Measurements from ENCODE around the gene ANKRD60.
A peak's percentile ranks its signal among the peaks of the same experiment; 100 is the strongest.

Gene ANKRD60

DNA sequence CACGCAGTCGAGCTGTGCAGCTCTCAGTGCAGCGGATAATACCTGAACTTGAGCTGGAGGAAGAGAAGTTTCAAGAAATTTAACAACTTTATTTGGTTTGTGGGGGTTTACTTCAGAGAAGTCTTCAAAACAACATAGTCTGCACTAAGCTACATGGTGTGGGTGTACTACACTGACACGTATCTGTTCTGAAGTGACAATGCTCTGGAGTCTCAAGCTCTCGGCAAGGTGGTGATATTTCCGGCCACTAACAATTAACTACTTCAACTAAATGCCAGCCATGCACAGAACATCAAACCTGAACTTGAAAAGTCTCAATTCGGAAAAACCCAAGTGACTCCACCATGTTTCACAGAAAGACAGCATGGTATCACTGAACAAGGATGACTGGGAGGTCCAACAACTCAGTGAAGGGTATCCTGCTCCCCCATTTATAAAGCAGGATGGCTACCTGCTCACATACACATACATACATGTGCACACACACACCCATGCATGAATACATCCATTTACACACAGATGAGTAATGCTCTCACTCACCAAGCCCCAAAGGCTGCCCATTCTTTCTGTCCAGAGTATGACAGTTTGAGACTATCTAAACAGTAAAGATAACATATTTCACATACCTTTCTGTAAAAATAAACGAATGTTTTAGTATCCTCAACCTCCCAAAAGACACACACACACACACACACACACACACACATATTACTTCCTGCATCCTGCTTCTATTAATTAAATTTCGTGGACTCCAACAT is 15.4 kb upstream of the ANKRD60 start:
- no peak for DNase-seq

DNA sequence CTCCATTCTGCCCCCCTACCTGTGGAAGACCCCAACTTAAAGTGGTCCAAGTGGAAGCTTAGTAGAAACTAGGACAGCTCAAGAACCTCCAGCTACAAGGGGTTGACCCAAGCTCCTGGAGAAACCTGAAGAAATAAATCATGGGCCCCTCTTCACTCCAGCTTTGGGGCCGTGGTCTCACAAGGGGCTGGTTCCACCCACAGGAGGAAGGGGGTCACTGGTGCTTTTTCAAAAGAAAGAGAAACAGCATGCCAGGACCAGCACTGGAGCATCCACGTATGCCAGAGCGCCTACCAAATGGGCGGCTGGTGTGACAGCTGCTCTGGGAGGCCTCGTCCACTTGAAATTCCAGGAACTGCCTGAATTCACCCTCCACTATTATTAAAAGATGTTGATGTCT is 14.4 kb upstream of the ANKRD60 start:
- no peak for DNase-seq

DNA sequence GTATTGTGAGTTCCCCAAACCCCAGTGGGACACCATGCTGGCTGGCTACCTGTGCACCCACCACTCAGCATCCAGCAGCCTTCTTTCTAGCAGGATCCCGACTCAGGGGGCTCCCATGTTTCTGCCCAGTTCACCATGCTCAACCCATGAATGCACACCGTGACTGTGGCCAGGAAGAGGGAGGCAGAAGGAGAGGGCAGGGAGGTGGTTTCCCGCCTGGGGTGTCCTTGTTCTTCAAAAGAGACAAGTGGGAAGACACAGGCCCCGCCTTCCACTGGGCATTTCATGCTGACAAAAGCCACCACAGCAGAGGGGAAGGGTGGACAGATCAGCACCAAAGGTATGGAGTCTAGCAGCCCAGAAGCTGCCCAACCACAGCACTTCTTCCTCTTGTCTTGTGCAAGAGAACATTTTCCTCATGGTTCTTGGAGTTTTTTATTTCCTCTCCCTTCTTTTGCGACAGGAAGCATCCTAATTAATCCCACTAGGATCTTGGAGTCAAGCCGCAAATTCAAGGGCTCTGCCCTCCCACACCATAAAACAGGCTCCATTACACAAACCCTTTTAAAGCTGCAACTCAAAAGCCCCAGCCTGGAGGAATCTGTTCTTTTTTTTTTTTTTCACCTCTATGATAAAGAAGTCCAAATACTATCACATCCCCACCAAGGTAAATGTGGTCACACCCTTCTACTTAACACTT is 13.5 kb upstream of the ANKRD60 start:
- DNase-seq: no peak

DNA sequence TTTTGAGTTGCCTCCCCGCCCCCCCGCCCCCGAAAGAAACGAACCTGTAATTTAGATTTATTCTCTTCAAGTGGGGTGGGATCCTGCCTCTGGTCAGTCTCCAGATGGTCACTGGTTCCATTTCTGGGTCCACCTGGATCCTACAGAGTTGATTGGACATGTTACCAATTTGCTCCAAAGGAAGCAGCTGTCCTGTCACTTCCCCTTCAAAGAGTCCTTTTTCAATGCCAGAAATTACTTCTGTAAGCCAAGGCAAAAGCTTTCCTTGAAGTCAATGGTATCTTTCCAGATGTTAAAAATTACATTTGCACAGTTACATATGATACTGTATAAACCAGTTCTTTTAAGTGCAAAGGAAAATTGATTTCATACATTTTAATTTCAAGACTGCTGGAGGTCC is 12.0 kb upstream of the ANKRD60 start:
- DNase-seq: no peak

DNA sequence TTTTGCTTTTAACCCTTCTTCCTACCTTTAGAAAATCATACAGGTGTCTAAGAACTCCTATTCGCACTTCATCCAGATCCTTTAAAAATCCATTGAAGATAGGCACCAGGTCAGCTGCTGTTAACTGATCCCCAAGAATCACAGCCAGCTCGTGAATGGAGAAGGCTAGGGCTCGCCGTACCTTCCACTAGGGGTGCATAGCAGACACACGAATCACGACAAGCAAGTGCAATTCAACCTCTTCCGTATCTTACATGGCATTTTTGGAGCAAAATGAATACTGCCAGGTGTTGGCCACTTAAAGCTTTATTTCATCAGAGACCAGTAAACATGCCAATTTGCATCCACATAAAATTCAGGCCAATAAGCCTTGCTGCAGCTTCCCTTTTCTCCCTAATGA is 10.8 kb upstream of the ANKRD60 start:
- no peak for DNase-seq

DNA sequence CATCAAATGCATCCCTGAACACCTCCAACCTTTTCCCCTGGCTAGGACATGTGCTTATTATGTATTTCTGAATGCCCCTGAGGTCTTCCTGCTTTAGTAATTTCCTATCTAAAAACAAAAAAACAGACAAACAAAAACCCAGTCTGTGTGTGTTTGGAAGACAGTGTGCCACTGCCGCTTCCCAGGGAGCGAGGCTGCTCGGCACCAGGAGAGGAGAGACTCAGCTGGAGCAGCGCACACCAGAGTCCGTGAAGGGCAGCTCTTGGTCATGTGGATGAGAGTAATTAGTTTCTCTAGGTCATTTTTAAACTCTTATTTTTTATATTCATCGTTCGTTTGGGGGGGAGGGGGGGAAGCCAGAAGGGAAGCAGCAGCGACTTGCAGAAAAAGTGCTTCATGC is 10.0 kb upstream of the ANKRD60 start:
- no peak for DNase-seq

DNA sequence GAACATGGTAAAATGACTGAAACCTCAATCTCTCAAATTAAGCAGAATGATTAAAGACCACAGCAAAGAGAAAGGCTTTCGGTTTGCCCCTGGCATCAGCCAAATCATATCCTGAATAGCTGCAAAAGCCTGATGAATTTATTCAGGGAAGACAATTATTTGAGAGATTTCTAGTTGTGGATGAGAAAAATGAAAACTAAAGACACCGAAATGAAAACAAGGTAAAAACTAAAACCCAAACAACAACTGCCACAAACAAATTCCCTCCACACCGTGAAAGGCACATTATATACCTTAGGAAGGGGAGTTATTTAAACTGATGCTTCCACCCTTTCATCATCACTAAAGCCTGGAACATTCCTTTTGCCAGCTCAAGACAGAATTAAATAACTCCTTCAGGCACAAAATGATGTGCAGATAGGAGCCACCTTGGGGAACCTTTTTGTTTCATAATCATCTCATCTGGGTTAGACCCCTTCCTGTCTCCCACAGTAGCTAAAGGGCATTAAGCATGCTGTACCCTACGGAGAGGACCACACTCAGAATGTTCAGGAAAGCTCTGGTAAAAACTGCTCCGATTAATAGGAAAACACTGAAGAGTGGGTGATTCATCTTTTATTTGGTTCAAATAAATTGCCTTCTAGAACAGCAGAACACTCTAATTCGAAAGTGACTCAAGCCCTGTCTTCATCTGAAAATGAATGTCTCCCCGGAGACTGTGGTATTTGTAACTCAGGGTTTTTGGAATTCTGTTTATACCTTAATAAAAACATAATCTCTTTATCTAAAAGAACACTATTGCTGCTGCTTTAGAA is 9.1 kb upstream of the ANKRD60 start:
- no peak for DNase-seq

DNA sequence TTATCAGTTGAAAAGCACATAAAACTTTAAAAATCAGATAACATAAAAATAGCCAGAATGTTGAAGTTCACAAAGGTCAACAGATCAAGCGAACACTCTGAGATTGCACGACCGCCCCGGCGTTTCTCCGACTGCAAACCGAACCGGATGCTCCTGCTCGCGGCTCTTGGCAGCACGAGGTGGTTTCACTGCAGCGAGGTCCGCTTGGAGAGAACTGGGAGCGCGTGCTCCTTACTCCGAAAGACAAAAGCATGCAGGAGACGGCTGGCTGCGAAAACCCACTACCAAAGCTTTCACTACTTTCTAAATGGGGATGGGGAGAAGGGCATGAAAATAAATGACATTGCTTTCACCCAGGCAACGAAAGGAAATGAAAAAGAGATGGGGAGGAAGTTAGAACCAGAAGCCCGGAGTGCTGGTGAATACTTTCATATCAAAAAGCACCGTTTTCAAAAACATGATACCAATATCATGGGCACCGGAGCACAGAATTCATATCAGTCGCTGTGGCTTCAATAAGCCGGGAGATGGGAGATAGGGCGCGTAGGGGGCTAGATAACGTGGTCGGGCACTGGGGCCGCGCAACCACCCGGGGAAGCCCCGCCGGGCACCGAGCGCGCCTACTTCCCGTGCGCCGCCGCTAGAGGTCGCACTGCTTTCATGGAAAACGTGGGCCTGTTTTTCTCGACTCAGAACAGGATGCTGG is 8.3 kb upstream of the ANKRD60 start:
- peak; percentile 54 for DNase-seq

DNA sequence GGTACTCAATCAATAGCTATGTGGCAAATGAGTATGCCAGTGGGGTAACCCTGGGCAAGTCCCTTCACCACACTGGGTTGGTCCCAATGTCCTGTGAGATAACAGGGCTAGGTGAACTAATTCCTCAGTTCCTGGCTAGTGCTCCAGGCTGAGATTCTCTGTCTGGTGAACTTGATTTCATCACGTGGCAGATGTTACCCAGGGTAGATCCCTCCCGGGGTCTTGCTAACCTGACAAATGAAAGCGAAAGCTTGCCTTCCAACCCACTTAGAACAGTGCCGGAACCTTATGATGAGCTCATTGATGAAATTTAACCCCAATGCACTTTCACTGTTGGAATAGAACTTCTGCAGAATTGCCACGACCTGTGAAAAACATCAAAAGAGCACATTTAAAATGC is 6.6 kb upstream of the ANKRD60 start:
- no peak for DNase-seq

DNA sequence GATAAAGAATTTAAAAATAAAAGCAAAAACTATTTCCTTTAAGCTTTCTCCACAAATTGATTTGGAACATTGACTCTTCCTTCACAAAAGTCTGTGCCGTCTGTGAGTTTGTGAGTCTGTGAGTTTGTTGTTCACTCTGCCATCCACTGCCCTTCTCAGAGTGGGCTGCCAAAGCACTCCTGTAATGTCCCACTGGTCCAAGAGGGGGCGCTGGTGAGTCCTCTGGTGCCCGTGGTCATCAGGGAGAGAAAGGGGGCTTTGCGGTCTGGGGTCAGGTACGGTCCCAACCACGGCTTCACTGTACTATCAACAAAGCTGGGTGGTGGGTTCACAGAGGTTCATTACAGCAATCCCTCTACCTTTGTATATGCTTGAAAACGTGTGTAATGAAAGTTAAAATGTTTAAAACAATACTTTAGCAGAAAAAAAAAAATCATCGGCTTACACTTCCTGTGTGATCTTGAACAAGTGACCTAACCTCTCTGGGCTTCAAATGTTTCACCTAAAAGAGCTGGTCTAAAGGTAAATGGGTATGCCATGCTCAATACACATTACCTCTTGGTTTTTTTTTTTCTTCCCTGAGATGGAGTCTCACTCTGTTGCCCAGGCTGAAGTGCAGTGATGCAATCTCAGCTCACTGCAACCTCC is 5.6 kb upstream of the ANKRD60 start:
- DNase-seq: no peak

DNA sequence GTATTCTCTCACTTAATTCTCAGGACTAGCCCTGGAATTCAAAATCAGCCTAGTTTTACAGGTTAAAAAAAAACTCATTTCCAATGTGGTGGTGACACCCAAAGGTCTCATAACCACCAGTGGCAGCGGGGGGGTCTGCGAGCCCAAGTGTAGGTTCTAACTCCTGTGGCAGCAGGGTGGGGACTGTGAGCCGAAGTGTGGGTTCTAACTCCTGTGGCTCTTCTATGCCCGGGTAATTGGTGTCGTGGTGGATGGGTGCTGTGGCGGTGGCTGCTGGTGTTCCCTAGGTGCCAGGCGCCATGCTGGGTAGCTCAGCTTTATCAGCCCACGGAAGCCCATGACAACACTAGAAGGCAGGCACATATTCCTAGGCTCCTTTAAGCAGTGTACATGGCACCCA is 4.9 kb upstream of the ANKRD60 start:
- no peak for DNase-seq

DNA sequence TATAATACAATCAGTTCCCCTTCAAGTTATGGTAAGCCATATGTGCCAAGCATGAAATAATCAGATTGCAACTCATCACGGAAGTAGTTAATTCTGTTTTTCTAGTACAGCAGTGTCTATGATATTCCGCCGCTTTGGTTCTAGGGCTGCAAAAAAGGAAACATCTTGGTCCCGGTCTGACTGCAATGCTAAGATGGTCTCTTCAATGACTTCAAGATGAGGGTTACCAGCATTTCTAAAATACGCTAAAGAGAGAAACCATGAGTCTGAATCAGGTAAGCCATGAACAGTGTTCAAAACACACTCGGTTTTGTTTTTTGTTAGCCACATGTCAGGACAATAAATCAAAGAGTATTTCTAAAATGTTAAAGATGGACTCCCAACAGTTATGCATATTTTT is 3.2 kb upstream of the ANKRD60 start:
- peak; percentile 43 for DNase-seq

DNA sequence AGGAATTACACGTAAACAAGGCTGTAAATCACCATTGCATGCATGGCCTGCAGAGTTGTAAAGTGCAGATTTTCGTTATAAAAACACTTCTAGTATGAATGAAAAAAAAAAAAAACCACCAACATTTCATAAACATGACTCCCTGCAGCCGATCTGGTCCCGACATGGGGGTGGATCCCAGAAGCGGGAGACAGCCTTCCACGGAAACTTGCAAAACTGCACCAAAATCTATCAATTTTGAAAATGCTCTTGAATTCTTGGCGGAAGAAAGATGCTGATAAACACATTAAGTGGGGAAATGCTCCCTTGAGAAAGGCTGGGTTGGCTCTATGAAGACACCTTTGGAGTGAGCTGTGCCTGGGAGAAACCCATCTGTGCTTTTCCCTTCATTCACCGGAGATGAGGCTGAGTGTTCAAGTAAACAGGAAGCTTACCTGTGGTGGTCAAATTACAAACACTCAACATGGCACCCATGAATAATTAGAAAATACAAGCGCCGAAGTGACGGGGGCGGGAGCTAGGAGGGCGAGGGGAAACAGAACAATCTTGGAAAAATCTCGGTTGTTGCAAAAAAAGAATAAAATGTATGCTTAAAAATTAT is 845 bp upstream of the ANKRD60 start:
- no peak for DNase-seq

DNA sequence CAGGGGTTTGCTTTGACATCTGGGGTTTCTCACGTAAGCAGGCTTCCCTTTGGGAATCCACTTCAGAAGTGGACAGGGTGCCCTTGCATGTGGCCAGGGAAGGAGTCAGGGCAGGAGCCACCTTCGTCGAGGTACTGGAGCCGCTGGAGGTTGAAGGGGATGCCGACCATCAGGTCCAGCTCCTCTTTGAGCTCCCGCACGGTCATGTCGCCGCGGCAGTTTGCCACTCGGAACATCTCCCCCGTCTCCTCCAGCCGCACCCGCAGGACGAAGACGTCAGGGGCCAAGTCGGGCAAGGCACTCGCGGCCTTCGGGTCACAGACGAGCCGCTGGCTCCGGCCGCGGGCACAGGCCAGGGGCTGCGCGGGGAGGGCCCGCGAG is 360 bp downstream of the ANKRD60 start:
- no peak for DNase-seq

DNA sequence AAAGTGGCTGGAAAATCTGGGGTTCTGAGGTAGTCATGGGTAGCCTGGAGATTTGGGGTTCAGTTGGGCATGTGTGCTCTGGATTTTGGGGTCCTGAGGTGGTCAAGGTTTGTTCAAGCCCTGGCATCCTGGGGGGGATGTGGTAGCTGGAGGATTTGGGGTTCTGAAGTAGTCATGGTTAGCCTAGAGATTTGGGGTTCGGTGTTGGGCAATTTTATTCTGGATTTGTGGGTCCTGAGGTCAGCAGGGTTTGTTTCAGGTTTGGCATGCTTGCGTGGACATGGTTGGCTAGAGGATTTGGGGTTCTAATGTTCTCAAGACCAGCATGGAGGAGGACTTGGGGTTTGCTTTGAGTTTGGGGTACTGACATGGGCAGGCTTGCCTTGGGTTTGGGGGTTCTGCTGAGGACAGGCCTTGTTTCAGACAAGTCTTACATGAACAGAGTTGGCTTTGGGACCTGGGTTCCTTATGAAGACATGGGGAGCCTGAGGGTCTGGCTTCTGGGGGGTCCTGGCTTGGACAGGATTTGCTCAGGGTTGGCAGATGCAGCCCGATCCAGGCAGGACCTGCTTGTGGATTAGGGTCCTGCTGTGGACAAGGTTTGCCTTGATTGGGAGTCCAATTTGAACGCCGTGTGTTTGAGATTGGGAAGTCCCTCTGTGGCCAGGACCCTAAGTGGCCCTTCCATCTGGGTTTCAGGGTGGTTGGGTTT is 906 bp downstream of the ANKRD60 start:
- DNase-seq: no peak

DNA sequence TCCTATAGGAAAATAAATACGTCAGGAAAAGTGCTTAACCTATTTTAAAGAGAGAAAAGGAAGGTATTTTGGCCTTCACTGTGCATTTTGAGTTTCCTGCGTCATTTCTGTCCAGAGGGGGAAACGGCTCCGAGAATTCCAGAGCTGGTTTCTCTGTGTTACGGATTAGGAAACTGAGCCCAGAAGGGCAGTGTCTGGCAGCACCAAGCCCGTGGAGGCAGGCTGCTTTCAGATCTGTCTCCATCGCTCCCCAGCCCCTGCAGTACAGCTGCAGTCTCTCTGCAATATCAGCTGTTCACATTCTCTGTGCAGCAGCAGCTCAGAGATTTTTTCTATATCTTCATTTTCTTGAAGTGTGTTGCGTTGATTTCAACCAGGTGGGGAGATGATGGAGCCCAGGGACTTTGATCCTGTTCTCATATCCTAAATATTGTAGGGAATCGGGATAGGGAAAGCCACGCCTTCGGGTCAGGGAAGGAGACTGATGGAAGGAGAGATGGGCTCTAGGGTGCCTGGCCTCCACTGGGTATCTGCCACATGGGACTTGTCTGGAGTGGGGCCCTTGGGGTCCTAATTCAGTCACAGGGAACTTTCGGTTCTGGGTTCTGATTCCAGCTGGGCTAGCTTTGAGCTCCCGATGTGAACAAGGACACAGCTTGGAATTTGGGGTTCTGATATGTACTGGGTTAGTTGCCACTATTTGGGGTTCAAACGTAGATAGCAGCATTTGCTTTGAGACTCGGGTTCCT is 2.8 kb downstream of the ANKRD60 start:
- no peak for DNase-seq

DNA sequence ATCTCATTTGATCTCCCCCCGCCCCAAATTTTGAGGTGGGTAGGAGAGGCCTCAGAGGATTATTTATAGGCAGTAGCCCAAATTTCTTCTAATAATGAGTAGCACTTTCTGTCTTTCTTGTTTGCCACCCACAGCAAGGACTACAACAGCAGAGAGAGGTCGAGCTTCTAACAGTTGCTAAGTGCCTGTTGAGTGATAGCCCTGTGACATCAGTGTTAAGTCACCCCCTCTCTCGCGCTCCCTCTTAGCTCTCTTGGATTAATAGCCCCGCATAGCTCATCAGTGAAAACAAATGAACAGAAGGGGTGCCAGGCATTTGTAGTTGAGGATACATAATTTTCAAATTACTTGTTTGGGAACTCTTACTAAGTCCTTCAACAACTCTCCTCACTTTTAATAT is 3.5 kb downstream of the ANKRD60 start:
- DNase-seq: no peak

DNA sequence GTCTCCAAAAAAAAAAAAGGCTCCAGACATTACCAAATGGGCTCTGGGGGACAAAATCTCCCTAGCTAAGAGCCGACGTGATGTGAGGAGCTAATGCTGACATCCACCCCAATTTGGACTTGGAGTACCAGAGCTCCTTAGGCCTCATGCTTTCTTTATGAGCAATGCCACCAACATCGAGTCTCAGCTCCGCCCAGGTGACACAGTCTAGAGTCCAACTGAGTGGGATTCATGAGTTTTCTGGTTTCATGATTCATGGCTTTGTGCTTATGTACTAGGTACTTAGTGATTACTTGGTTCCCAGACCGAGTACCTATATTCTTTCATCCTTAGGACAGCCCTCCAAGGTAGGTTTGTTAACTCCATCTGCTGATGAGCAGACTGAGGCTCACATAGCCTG is 4.4 kb downstream of the ANKRD60 start:
- no peak for DNase-seq

DNA sequence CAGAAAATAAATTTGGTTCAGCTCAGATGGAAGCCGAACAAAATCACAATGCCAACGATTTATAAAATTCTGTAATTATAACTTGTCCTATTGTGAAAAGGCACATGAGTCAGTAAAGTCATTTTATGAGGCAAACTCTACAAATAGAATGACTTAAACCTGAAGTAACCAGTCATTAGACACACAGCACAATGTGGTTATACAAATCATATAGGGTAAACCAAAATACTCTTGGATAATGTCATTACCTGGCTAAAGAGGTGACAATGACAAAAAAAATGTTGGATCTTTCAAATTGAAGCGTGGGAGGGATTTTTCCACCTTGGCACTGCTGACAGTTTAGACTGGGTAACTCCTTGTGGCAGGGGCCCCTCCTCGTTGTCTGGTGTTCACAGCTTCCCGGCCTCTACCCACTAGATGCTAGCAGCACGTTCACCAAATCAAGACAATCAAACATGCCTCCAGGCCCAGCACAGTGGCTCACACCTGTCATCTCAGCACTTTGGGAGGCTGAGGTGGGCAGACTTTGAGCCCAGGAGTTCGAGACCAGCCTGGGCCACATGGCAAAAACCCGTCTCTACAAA is 5.0 kb downstream of the ANKRD60 start:
- DNase-seq: no peak

DNA sequence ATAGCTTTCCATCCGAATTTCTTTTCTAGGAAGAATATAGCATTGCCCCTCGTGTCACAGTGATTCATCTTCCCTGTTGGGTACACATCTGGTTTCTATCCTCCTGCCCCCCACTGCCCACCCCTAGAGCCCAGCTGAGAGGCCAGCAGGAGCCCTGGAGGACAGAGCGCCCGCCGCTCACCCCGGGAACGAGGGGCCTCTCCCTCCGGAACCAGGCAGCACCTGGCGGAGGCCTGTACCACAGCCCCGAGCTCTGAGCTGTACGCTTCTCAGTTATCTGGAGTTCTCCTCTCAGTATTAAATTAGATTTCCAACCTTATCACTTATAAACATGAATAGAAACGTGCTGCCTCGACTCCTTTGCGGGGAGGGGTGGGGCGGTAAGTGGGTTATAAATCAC is 6.0 kb downstream of the ANKRD60 start:
- DNase-seq: no peak

DNA sequence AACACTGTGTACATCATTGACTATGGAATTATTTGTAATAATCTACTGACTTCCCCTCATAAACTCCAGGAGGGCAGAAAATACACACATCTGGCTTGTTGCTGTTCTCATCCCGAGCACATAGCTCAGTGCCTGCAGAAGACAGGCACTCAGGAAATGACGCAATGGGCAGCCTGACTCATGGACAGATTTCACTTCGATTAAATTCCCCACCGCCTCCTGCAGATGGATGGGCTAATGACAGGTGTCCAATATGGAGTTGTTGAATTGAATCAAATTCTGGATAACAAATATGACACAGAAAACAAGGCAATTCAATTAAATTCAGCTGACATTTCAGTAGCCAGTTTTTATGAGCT is 9.1 kb downstream of the ANKRD60 start:
- no peak for DNase-seq
